BLaER1 (cell line): ENCODE measurements around the gene DHRS4.
"Not testable (repeated sequence)": the region's sequence is repeated elsewhere in the genome, so short reads cannot be mapped to it uniquely, and the experiment has no call there.

Experiments used
- H3K27ac ChIP-seq: shearing (Covaris generic); formaldehyde crosslinking; 2 replicates; pipeline ENCODE4 v1.8.1; 2022
- H3K27me3 ChIP-seq: shearing (Covaris generic); formaldehyde crosslinking; 2 replicates; pipeline ENCODE4 v1.8.1; 2022
- H3K36me3 ChIP-seq: shearing (Covaris generic); formaldehyde crosslinking; 2 replicates; pipeline ENCODE4 v1.8.1; 2022
- H3K4me1 ChIP-seq: shearing (Covaris generic); formaldehyde crosslinking; 2 replicates; pipeline ENCODE4 v1.8.1; 2022
- H3K4me2 ChIP-seq: shearing (Covaris generic); formaldehyde crosslinking; 2 replicates; pipeline ENCODE4 v1.8.1; 2022
- H3K4me3 ChIP-seq: shearing (Covaris generic); formaldehyde crosslinking; 2 replicates; pipeline ENCODE4 v1.8.1; 2022
- H3K9ac ChIP-seq: shearing (Covaris generic); formaldehyde crosslinking; 2 replicates; pipeline ENCODE4 v1.8.1; 2022
- H3K9me3 ChIP-seq: shearing (Covaris generic); formaldehyde crosslinking; 2 replicates; pipeline ENCODE4 v1.8.1; 2022
- H4K20me1 ChIP-seq: shearing (Covaris generic); formaldehyde crosslinking; 2 replicates; pipeline ENCODE4 v1.8.1; 2022
- Cebpa-rat ChIP-seq: shearing (Covaris generic); IDR thresholded peaks from 2 replicates; pipeline ENCODE4 v1.8.1; 2022

The DHRS4 gene

DNA sequence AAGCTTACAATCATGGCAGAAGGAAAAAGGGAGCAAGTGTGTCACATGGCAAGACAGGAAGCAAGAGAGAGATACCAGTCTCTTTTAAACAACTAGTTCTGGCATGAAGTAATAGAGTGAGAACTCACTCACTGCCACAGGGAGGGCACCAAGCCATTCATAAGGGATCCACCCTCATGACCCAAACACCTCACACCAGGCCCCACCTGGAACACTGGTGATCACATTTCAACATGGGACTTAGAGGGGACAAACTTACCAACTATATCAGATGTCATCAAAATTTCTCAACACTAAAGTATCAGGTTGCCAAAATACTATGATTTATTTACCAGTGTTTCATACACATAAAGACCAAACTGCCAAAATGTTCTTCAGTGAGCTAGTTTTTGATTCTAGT, 7.3 kb downstream of the DHRS4 start:
- H3K36me3 ChIP-seq = peaks cover 11% of the 10 kb centered on the region; the same call in 1 of the 2 replicates
- H3K9me3 ChIP-seq, H3K4me3 ChIP-seq, H3K27ac ChIP-seq, H3K9ac ChIP-seq, H4K20me1 ChIP-seq, H3K4me2 ChIP-seq, H3K4me1 ChIP-seq, H3K27me3 ChIP-seq: not testable (repeated sequence)

- H3K27ac ChIP-seq, H3K36me3 ChIP-seq, H3K9ac ChIP-seq, H4K20me1 ChIP-seq, H3K4me1 ChIP-seq, H3K4me2 ChIP-seq, H3K27me3 ChIP-seq, H3K9me3 ChIP-seq, H3K4me3 ChIP-seq: not testable (repeated sequence)
These were observed 8.1 kb downstream of the DHRS4 start for GRCh38 chr14:23961704-23962103.

DNA sequence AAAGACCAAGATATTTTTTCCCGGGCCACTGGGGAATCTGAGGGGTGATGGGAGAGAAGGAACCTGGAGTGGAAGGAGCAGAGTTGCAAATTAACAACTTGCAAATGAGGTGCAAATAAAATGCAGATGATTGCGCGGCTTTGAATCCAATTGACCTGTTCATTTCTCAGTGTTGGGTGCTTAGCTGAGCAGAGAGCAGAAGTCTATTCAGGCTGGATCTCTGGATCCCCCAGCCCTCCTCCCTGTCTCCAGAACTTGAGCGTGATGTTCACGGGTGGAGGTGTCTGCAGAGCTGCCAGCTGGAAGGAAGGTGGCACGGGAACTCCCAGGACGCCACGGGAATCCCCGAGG, 15.5 kb downstream of the DHRS4 start:
- H3K4me3 ChIP-seq = not testable (repeated sequence)

GRCh38 chr14:23969481-23970282, 16.1 kb downstream of the DHRS4 start:
- H3K27me3 ChIP-seq, H3K9me3 ChIP-seq, H3K36me3 ChIP-seq, H3K9ac ChIP-seq, H4K20me1 ChIP-seq, H3K4me1 ChIP-seq, H3K27ac ChIP-seq: not testable (repeated sequence)
- peak overlapping the region; percentile 53 for H3K4me2 ChIP-seq
- peak overlapping the region; percentile 44 for H3K4me3 ChIP-seq

More for the DNA sequence above, 15.5 kb downstream of the DHRS4 start:
- H3K27me3 ChIP-seq, H3K9ac ChIP-seq, H3K36me3 ChIP-seq, H4K20me1 ChIP-seq, H3K4me1 ChIP-seq, H3K9me3 ChIP-seq, H3K27ac ChIP-seq: not testable (repeated sequence)
- H3K4me2 ChIP-seq = peak overlapping the region; percentile 53; the same call in 1 of the 2 replicates

DNA sequence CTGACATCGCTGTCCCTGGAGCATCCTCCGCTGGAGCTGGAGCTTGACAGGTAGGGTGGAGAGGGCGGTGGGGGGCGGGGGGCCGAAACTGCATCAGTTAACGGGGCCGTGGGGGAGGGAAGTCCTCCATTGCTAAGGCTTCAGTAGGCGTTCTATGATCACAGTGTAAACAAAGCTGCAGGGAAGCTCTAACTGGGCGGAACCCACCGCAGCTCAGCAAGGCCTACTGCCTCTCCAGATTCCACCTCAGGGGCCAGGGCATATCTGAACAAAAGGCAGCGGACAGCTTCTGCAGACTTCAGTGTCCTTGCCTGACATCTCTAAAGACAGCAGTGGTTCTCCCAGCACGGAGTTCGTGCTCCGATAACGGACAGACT, 16.7 kb downstream of the DHRS4 start:
- H3K4me3 ChIP-seq, H3K9ac ChIP-seq, H3K27ac ChIP-seq, H3K4me1 ChIP-seq, H3K27me3 ChIP-seq, H3K9me3 ChIP-seq, H3K36me3 ChIP-seq, H4K20me1 ChIP-seq, H3K4me2 ChIP-seq: not testable (repeated sequence)

DNA sequence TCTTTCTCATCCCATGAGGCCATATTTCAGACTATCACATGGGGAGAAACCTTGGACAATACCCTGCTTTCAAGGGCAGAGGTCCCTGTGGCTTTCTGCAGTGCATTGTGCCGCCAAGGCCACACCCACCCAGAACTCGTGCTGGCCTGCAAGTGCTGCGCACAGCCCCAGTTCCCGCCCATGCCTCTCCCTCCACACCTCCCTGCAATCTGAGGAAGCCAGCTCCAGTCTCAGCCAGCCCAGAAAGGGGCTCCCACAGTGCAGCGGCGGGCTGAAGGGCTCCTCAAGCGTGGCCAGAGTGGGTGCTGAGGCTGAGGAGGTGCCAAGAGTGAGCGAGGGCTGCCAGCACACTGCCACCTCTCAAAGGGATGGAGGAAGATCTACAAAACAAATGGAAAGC, 19.6 kb downstream of the DHRS4 start:
- not testable (repeated sequence) for H3K9ac ChIP-seq, H3K27ac ChIP-seq, H3K4me3 ChIP-seq, H3K4me2 ChIP-seq, H3K27me3 ChIP-seq, H3K9me3 ChIP-seq, H3K4me1 ChIP-seq, H4K20me1 ChIP-seq, H3K36me3 ChIP-seq

DNA sequence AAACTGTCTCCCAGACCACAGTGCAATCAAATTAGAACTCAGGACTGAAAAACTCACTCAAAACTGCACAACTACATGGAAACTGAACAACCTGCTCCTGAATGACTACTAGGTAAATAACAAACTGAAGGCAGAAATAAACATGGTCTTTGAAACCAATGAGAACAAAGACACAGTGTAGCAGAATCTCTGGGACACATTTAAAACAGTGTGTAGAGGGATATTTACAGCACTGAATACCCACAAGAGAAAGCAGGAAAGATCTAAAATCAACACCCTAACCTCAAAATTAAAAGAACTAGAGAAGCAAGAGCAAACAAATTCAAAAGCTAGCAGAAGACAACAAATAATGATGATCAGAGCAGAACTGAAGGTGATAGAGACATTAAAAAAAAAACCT, 20.5 kb downstream of the DHRS4 start:
- not testable (repeated sequence) for H3K4me3 ChIP-seq, H3K27ac ChIP-seq, H3K27me3 ChIP-seq, H3K4me1 ChIP-seq, H3K4me2 ChIP-seq, H4K20me1 ChIP-seq, H3K9me3 ChIP-seq, H3K9ac ChIP-seq, H3K36me3 ChIP-seq

DNA sequence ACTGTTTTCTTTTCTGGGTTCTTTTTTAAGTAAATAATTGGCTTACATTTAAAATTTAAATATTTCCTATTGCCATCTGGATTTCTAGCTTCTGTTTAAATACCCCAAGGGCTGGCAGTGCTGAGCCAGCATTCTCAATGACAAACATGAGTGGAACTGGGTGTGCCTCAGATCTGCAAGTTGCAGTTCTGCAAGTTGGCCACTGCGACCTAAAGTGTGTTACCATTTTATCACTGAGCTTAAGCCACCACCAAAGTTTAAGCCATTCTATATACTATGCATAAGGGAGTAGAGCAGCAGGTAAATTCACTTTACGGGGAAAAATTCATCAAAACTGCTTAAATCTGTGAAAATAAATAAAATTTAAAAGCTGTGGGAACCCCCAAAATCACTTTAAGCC, 23.6 kb downstream of the DHRS4 start:
- not testable (repeated sequence) for H3K4me2 ChIP-seq, H4K20me1 ChIP-seq, H3K9me3 ChIP-seq, H3K4me1 ChIP-seq, H3K27me3 ChIP-seq, H3K27ac ChIP-seq, H3K9ac ChIP-seq, H3K4me3 ChIP-seq, H3K36me3 ChIP-seq

- not testable (repeated sequence) for H4K20me1 ChIP-seq, H3K27ac ChIP-seq, H3K4me1 ChIP-seq, H3K4me3 ChIP-seq, H3K27me3 ChIP-seq, H3K9ac ChIP-seq, H3K4me2 ChIP-seq, H3K9me3 ChIP-seq
- peaks cover 18% of the 10 kb centered on the region for H3K36me3 ChIP-seq
These were observed 28.6 kb downstream of the DHRS4 start for GRCh38 chr14:23981951-23982813.

- H3K27ac ChIP-seq = no peak overlapping the region
- H3K4me3 ChIP-seq = no peak overlapping the region
These were observed 31.5 kb downstream of the DHRS4 start for GRCh38 chr14:23984891-23985602.

DNA sequence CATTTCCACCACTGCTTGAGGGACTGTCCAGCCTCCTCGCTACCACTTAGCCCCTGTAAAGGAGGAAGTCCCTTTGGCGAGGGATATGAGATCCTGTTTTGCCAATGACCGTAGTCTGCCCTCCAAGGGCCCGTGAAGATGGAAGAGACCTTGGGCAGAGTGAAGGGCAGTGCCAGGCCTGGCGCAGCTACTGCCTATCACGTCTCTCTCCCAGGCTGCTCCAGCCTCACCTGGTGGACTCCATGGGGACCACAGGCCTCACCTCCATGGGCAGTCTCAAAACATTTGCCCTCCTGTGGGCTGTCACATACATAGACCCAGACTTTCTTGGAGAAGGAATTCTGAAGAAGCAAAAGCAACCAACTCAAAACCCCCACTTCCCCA, 34.6 kb downstream of the DHRS4 start:
- Histone ChIP-seq H3K4me1 (peaks cover 18% of the 10 kb centered on the region), H3K4me2 (peak overlapping the region; percentile 99), H3K9ac (peak overlapping the region; percentile 80; the same call in 1 of the 2 replicates), H3K27ac (peak overlapping the region; percentile 82; the same call in 1 of the 2 replicates), H3K36me3 (peaks cover 13% of the 10 kb centered on the region; the same call in 1 of the 2 replicates), H3K4me3 (peak overlapping the region; percentile 70)
- H3K9me3 ChIP-seq, H3K27me3 ChIP-seq, H4K20me1 ChIP-seq: not testable (repeated sequence)

More at GRCh38 chr14:23984891-23985602, 31.5 kb downstream of the DHRS4 start:
- no peak overlapping the region for H3K4me2 ChIP-seq
- no peaks in the 10 kb centered on the region for H3K9me3 ChIP-seq
- H4K20me1 ChIP-seq = no peaks in the 10 kb centered on the region
- peaks cover 16% of the 10 kb centered on the region for H3K4me1 ChIP-seq
- no peaks in the 10 kb centered on the region for H3K27me3 ChIP-seq
- TF ChIP-seq Cebpa-rat = no peak
- peaks cover 18% of the 10 kb centered on the region for H3K36me3 ChIP-seq
- H3K9ac ChIP-seq = no peak overlapping the region

DNA sequence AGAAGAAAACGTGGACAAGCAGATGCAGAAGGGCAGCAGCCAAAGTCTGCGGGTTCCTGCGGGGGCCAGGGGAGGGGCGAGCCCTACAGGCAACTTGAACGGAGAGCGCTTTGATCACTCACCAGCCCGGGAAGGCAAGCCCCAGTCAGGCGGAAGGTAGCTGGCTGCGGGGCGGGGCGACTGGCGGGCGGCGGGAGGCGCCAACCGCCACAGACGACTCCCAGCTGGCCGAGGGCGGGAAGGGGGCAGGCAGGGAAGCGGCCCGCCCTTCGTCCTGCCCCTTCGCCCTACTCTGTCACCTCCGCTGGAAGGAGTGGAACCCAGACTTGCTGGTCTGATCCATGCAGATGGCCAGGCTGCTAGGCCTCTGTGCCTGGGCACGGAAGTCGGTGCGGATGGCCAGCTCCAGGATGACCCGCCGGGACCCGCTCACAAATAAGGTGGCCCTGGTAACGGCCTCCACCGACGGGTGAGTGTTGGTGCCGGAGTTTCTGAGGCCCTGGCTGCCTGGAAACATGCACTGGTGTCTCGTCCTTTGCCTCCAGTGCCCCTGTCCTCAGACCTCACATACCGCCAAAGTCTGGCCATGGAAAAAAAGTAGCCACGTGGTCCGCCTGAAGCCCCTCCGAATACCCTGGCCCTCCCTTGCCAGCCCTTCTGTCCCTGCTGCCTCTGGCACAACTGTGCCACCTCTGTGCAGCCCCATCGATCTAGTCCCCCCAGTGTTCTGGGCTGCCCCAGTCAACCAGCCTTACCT, 35.2 kb downstream of the DHRS4 start, which contains the start of gene DHRS4L2:
Gene DHRS4L2 (plus strand): TSS at position 323 of the 757 bp plus-strand sequence. CDS start 19 bp downstream, at position 342.
- Histone ChIP-seq H3K4me1 (peaks cover 18% of the 10 kb centered on the region), H3K27ac (peak within 1 kb of the TSS; percentile 82), H3K9ac (peak within 1 kb of the TSS; percentile 80), H3K36me3 (peaks cover 13% of the 10 kb centered on the region; the same call in 1 of the 2 replicates), H3K4me2 (peak within 1 kb of the TSS; percentile 99), H3K4me3 (peak within 1 kb of the TSS; percentile 70)
- H3K27me3 ChIP-seq, H3K9me3 ChIP-seq, H4K20me1 ChIP-seq: not testable (repeated sequence)

DNA sequence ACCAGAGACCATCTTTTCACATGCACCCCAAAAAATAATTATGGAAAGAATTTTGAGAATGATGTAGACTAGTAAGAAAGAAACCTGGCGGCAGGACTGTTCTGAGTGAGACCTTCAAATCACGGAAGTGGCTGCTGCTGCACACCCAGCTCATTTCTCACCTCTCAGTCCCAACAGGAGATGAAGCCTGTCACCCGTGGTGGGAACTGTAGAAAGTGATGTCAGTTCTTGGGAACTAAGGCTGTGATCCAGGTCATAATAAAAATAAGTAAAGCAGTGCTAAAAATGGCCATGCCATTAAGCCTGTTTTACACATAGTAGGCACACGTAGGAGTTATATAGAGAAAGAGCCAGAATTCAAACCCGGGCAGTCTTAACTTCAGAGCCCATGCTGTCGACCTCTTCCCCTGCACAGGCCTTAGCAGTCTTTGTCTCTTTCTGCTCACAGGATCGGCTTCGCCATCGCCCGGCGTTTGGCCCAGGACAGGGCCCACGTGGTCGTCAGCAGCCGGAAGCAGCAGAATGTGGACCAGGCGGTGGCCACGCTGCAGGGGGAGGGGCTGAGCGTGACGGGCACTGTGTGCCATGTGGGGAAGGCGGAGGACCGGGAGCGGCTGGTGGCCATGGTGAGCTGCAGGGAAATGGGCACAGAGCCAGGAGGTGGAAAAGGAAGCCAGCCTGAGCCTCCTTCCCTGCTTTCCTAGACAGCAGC, 36.3 kb downstream of the DHRS4 start:
- H3K27ac ChIP-seq, H3K27me3 ChIP-seq, H3K9me3 ChIP-seq, H4K20me1 ChIP-seq, H3K36me3 ChIP-seq: not testable (repeated sequence)
- Histone ChIP-seq H3K4me3 (peak overlapping the region; percentile 70), H3K9ac (peak overlapping the region; percentile 80), H3K4me2 (peak overlapping the region; percentile 99), H3K4me1 (peaks cover 18% of the 10 kb centered on the region)
